SK-MEL-5 (cell line): Measurements from ENCODE around the gene SLC17A8. TPM values are rescaled to one million over a fixed set of nuclear protein-coding genes. Genes with fewer than 3 reads are reported as not detected.

ENCODE experiments used
- DNase-seq: peaks from one replicate; pipeline ENCODE4 v3.0.0-alpha.2; 2016; ENCODE audit warnings: low read depth, low spot score
- in situ Hi-C: cut with HindIII; loops from 2 replicates; pipeline ENCODE4 v1.10.0; 2016; ENCODE audit warnings: low sequenced_read_pairs, high pct_unique_total_duplicates, low pct_unique_long_range_greater_than_20kb
- total RNA-seq: library from RNA; depleted of rRNA; stranded (reverse); fragments of >200 nt; shearing (Covaris generic); gene quantifications from 2 replicates; pipeline ENCODE4 v1.2.3, GENCODE V29; 2014; rRNA removed

Gene SLC17A8
- total RNA-seq, 1 experiment from 2014 or later = 0.11 TPM

DNA sequence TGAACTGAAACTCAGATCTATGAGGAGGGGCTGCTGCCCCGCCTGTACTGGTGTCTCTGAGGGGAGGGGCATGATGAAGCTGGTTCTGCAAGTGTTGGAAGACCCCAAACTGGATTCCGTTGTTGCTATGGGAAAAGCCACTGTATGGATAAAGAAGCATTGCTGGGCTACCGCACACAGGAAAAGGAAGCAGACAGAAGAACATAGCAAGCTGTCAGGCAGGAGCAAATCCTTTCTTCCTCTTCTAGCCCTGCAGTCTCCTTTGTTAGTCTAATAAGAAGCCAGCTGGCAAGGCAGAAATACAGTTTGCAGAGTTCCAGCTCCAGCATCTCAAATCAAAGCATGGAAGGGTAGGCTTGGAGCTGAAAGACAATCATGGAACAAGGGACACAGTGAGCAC, 90.5 kb downstream of the SLC17A8 start:
- no peak for DNase-seq
- in situ Hi-C loops = no loop called here

DNA sequence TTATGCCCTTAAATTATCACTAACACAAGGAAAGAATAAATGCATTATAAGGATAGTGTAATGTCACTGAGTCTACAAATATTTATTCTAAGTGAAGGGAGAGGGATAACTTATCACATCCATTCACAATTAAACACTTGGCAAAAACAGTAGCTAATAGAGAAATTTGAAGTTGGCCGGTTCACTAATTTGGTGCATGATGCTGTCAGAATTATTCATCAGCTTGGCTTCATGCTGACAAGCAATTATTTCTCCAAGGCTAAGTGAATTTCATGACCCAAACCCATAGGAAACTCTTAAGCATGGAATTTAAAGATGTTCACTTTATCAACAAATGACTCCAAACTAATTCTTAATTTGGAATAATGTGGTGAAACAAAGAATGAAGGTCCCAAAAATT, 91.8 kb downstream of the SLC17A8 start:
- in situ Hi-C loops = no loop called here
- DNase-seq = no peak

- no peak for DNase-seq
- in situ Hi-C loops = no loop called here
These were observed 93.9 kb downstream of the SLC17A8 start for GRCh38 chr12:100450735-100451134.

- in situ Hi-C loops = no loop called here
- DNase-seq = peak; percentile 22
These were observed 97.1 kb downstream of the SLC17A8 start for GRCh38 chr12:100453951-100454350.

GRCh38 chr12:100455896-100456295, 99.0 kb downstream of the SLC17A8 start:
- DNase-seq = no peak
- in situ Hi-C loops = no loop called here

DNA sequence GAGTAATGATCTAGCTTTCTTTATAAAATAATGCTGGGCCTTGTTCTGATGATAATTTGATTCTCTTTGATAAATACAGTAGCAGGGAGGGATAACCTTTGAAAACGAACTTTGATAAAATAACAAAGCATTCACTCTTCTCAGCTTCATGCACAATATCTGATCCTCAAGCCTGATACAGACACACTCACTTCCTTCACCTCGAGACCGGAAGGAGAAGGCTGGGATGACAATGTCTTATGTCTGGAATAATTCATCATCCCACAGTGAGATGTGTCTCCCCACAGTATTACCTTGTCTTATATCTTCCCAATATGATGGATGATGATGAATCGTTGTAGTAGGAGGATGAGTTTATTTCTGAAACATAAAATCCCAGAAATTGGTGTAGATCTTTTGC, 101.3 kb downstream of the SLC17A8 start:
- no peak for DNase-seq
- in situ Hi-C loops = no loop called here

DNA sequence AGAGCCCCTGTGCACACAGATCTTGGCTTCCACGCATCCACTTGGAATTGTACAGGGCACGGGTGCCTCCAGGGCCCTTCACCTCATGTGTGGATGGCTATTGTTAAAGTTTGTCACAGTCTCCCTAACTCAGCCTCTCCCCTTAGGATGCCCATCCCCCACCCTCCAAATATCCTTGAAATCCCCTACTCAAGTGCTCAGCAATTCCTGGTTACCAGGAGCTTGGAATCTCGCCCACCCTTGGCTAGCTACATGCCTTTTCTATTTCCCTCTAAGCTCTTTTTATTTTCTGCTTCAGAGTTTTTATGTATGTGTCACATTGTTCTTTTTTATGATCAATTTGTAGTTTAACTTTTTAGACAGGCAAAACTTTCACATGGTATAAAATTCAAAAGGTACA, 103.8 kb downstream of the SLC17A8 start:
- in situ Hi-C loops = no loop called here
- DNase-seq = no peak

DNA sequence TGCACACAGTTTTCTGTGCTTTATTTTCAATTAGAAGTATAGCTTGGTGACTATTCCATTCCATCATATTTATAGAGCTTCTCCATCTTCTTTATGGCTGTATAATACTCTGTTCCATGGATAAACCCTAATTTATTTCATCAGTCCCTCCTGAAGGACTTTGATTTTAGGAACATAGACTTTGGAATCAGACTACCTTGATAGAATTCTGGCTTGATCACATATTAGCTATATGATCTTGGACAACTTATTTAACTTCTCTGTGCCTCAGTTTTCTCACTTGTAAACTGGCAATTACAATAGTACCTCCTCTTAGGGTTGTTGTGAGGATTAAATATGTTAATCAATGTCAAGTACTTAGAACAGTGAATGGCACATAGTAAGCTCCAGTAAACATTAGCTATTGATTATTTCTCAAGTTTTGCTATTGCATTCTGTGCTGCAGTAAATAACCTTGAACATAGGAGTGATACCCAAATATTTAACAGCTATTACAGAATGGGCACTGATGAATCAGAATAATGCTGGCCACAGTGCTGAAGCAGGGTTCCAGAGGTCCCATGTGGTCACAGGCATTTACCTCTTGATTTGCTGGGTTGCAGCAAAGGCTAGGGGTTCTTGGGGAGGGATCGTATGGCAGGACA, 104.6 kb downstream of the SLC17A8 start:
- in situ Hi-C loops = no loop called here
- no peak for DNase-seq

- in situ Hi-C loops = no loop called here
- DNase-seq = no peak
These were observed 106.8 kb downstream of the SLC17A8 start for GRCh38 chr12:100463661-100464060.

GRCh38 chr12:100464529-100464928, 107.7 kb downstream of the SLC17A8 start:
- DNase-seq = no peak
- in situ Hi-C loops = no loop called here

- in situ Hi-C loops = no loop called here
These were observed 111.3 kb downstream of the SLC17A8 start for GRCh38 chr12:100468126-100468525.

More at GRCh38 chr12:100468126-100468525, 111.3 kb downstream of the SLC17A8 start:
- no peak for DNase-seq

Other genes starting within 250 kb of the SLC17A8 start
- 15.0 and 16.8 TPM in 2 replicates for gene BLTP3B, start 214.2 kb upstream of the SLC17A8 start, total RNA-seq
- gene ACTR6, start 156.3 kb upstream of the SLC17A8 start, total RNA-seq = 36.0 and 39.1 TPM in 2 replicates
- gene DEPDC4, start 90.0 kb upstream of the SLC17A8 start, total RNA-seq = 1.1 and 2.5 TPM in 2 replicates
- 42.1 and 45.1 TPM in 2 replicates for gene SCYL2, start 89.9 kb upstream of the SLC17A8 start, total RNA-seq
- gene NR1H4, start 116.8 kb downstream of the SLC17A8 start, total RNA-seq = 0.05 and 0.11 TPM in 2 replicates
- gene GAS2L3, start 216.6 kb downstream of the SLC17A8 start, total RNA-seq = 160 and 175 TPM in 2 replicates